ENCODE results near the gene LYPD4. TPM values are rescaled to one million over a fixed set of nuclear protein-coding genes. Genes with fewer than 3 reads are reported as not detected.
A peak's percentile ranks its signal among the peaks of the same experiment; 100 is the strongest.

The LYPD4 gene
- total and polyA plus RNA-seq, 8 donors: not detected

DNA sequence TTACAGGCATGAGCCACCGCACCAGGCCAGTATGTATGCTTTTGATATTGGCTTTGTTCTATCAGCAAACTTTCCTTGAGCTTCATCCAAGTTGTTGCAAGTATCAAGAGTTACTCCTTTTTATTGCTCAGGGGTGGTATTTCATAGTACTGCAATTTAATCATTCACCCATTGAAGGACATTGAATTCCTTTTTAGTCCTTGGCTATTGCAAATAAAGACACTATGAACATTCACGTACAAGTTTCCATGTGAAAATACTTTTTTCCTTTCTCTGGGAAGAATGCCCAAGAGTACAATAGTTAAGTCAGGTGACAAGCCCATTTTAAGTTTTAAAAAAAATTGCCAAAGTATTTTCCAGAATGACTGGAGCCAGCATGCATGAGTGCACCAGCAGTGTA, 27.7 kb downstream of the LYPD4 start:
- Histone ChIP-seq H3K27ac (no peak overlapping the region), H3K4me1 (peaks cover 0 to 16% of the 10 kb centered on the region in 2 donors), H3K36me3 (no peaks in the 10 kb centered on the region), H3K27me3 (peaks cover 0 to 23% of the 10 kb centered on the region in 2 donors), H3K4me3 (no peak overlapping the region), H3K9me3 (no peaks in the 10 kb centered on the region)
- ATAC-seq (no peak), DNase-seq (no peak)
- intact Hi-C loops (cut with DNase I): no loop called here
- TF ChIP-seq, protein P1, sequence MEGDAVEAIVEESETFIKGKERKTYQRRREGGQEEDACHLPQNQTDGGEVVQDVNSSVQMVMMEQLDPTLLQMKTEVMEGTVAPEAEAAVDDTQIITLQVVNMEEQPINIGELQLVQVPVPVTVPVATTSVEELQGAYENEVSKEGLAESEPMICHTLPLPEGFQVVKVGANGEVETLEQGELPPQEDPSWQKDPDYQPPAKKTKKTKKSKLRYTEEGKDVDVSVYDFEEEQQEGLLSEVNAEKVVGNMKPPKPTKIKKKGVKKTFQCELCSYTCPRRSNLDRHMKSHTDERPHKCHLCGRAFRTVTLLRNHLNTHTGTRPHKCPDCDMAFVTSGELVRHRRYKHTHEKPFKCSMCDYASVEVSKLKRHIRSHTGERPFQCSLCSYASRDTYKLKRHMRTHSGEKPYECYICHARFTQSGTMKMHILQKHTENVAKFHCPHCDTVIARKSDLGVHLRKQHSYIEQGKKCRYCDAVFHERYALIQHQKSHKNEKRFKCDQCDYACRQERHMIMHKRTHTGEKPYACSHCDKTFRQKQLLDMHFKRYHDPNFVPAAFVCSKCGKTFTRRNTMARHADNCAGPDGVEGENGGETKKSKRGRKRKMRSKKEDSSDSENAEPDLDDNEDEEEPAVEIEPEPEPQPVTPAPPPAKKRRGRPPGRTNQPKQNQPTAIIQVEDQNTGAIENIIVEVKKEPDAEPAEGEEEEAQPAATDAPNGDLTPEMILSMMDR (IDR thresholded peaks at IDR 0.05): no peak

DNA sequence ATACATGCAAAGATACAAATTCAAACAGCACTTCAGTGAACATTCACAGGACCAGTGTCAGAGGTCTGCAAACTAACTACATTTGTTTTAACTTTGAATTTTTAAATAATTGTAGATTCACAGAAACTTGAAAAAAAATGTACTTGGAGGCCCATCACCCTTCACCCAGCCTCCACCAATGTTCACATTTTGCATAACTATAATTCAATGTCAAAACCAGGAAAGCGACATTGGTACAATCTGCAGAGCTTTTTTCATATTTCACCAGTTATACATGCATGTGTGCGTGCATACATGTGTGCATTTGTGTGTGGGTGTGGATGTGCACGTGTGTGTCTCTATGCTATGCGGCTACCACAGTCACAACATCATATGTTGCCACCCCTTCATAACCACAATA, 29.2 kb downstream of the LYPD4 start:
- DNase-seq (no peak), ATAC-seq (no peak)
- TF ChIP-seq, protein P1 (IDR thresholded peaks at IDR 0.05): no peak
- H3K4me3 ChIP-seq: no peak overlapping the region
- H3K36me3 ChIP-seq: no peaks in the 10 kb centered on the region
- no peak overlapping the region for H3K27ac ChIP-seq
- intact Hi-C loops (cut with DNase I): no loop called here
- peaks cover 0 to 15% of the 10 kb centered on the region in 2 donors for H3K27me3 ChIP-seq
- H3K9me3 ChIP-seq: no peaks in the 10 kb centered on the region
- H3K4me1 ChIP-seq: peaks cover 0 to 24% of the 10 kb centered on the region in 2 donors

DNA sequence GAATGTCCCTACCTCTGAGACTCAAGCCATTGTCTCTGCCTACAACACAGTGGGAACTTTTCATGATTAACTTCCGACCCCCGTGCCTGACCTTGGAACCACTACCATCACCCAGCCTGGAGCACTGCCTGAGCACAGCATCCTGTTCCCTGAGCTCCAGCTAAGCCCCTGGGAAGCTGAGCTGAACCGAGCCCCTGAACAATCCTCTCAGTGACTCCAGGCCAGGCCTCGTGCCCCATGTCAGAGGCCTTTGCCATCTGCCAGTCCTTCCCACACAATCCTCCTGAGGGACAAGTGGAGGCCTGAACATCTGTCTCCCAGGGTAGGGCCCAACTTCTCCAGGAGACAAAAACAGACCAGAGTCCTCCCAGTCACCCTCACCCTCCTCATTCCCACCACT, 30.6 kb downstream of the LYPD4 start:
- no peaks in the 10 kb centered on the region for H3K9me3 ChIP-seq
- no peak overlapping the region for H3K27ac ChIP-seq
- ATAC-seq: no peak
- H3K4me1 ChIP-seq: peaks cover 0 to 33% of the 10 kb centered on the region in 2 donors
- no peak overlapping the region for H3K4me3 ChIP-seq
- TF ChIP-seq, protein P1 (IDR thresholded peaks at IDR 0.05): no peak
- intact Hi-C loops (cut with DNase I): no loop called here
- peaks cover 0 to 19% of the 10 kb centered on the region in 2 donors for H3K27me3 ChIP-seq
- no peaks in the 10 kb centered on the region for H3K36me3 ChIP-seq
- DNase-seq: no peak

DNA sequence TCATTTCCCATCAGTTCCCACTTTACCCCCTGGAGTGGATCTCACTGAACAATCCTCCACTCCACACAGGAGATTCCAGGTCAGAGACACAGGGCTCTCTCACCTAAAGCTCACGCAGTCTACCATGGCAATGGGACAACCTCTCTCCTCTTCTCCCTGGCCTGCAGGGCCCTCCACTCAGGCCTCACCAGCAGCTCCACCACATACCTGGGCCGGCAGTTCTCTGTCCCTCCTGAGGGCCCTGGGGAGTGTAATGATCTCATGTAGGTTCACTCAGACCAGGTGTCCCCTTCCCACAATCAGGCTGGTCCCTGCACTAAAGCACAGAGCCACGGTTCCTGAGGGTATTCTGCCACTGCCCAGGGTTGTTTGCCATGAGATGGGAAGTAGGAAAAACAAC, 32.5 kb downstream of the LYPD4 start:
- Histone ChIP-seq H3K4me1 (peaks cover 0 to 45% of the 10 kb centered on the region in 2 donors), H3K27me3 (peaks cover 0 to 14% of the 10 kb centered on the region in 2 donors), H3K9me3 (no peaks in the 10 kb centered on the region), H3K4me3 (no peak overlapping the region), H3K36me3 (no peaks in the 10 kb centered on the region), H3K27ac (peak overlapping the region in 1 of 2 donors; percentile 95)
- intact Hi-C loops (cut with DNase I): no loop called here
- ATAC-seq (no peak), DNase-seq (no peak)
- TF ChIP-seq, protein P1 (IDR thresholded peaks at IDR 0.05): no peak

DNA sequence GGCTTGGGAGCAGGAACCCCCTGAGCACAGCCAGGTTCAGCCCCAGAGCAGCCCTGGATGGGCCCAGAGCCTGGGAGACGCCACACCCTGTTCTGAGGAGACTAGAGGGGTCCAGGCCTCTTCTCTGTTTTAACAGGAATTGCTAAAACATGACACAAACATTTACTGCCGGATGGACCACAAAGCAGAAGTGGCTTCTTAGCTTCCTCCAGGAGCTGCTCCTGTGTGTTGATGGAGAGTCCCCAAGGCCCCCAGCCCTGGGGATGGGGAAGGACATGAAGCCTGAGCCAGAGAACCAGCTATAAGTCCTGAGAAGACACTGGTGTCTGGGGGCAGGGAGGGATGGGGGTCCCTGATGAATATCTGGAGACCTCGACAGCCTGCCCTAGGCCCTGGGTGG, 33.4 kb downstream of the LYPD4 start:
- DNase-seq (peak in 2 of 4 donors; percentile 70 to 86), ATAC-seq (peak; percentile 57)
- peaks cover 0 to 14% of the 10 kb centered on the region in 2 donors for H3K27me3 ChIP-seq
- intact Hi-C loops (cut with DNase I): no loop called here
- no peak overlapping the region for H3K4me3 ChIP-seq
- peaks cover 0 to 49% of the 10 kb centered on the region in 2 donors for H3K4me1 ChIP-seq
- no peaks in the 10 kb centered on the region for H3K9me3 ChIP-seq
- H3K36me3 ChIP-seq: no peaks in the 10 kb centered on the region
- TF ChIP-seq, protein P1 (IDR thresholded peaks at IDR 0.05): no peak
- H3K27ac ChIP-seq: peak overlapping the region; percentile 65 to 95
